Ramos (cell line): ENCODE results near the gene LHX2.

Source experiments
- in situ Hi-C: fragments of 300-500 bp; cut with MboI; formaldehyde crosslinking; loops from one replicate; pipeline ENCODE4 v1.14.3; 2022; ENCODE audit warnings: low sequenced_read_pairs; ENCODE audit not compliant: unreplicated experiment

LHX2 gene

GRCh38 chr9:123998970-123999621 lies 12.5 kb upstream of the LHX2 start:
- in situ Hi-C loops, result no loop called here

GRCh38 chr9:123999661-124000060 lies 11.9 kb upstream of the LHX2 start:
- in situ Hi-C loops, result no loop called here

DNA sequence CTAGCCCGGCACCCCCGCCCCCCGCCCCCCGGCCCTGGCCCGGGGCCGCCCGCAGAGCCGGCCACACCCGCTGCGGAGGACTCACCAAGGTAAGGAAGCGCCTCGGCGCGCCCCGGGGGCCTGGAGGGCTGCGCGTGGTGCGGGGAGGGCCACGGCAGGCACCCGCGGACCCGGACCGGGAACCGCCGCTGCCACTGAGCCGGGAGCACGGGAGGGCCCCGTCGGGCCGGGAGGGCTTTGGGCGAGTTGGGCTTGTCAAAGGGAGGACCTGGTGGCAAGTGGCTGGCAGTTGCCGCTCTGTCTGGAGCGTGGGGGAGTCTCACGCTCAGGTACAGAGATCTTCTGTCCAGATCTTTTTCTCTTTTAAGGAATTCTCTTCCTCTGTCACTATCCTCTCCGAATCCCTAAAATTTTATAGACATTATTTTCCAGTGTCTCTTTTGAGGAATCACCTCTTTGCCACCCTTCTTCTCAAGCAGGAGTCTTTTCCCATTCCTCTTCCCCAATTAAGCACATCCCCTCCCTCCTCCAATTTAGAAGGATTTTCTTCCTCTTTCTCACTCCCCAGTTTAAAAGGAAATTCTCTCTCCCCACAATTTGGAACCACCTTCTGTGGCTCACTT lies 11.3 kb upstream of the LHX2 start:
- in situ Hi-C loops, result no loop called here

GRCh38 chr9:124000784-124001457 lies 10.6 kb upstream of the LHX2 start:
- in situ Hi-C loops, result no loop called here

GRCh38 chr9:124001458-124001799 lies 10.1 kb upstream of the LHX2 start:
- in situ Hi-C loops, result no loop called here

- in situ Hi-C loops, result no loop called here
These were observed 9.6 kb upstream of the LHX2 start for GRCh38 chr9:124001866-124002525.

- in situ Hi-C loops, result no loop called here
These were observed 7.8 kb upstream of the LHX2 start for GRCh38 chr9:124003636-124004349.

DNA sequence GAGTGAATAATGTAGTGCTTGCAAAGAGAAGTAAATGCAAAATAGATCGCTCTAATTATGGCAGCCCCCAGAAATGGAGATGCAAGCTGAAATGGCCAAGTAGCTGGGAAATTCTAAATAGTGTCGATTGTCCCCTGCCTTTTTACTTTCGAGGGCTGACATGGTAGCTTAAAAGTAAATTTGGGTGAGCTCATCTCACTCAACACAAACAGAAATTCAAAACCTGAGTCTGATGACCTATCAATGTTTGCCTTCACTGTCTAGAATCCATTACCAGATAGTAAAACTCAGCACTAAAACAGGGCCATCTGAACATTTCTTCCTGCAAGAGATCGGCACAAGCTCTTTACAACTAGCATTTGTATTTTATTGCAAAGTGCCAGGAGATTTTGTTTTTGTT lies 7.0 kb upstream of the LHX2 start:
- in situ Hi-C loops, result no loop called here

DNA sequence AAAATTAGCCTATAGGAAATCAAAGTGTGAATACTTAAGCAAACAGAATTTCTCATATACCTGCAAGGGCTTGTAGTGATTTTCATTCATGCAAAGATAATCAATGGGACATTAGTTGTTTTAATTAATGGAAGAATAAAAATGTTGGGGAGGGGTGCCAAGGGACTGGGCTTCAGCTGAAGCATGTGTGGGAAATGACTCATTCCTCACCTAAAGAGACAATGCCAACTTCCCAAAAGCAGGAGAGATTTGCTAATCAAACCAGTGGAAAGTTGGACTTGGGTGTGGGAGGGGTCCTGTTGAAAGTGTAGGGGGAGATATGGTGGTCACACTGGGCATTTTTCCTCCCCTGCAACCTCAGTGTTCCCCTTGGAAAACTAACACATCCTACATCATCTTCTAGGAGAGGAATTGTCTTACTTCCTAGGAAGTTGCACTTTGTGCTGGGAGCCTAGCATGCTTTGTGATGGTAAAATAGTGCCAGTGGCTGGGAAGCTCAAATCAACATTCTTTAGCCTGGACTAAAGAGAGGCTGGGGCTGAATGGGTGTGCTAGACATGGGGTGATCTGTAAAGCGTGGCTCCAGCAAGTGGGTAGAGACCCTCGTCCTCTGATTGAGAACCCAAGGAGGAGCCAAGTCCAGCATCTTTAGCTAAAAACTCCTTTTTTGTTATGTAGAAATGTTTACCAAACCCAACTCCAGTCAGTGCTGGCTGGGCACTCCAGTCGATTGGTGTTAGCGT lies 6.4 kb upstream of the LHX2 start:
- in situ Hi-C loops, result no loop called here

DNA sequence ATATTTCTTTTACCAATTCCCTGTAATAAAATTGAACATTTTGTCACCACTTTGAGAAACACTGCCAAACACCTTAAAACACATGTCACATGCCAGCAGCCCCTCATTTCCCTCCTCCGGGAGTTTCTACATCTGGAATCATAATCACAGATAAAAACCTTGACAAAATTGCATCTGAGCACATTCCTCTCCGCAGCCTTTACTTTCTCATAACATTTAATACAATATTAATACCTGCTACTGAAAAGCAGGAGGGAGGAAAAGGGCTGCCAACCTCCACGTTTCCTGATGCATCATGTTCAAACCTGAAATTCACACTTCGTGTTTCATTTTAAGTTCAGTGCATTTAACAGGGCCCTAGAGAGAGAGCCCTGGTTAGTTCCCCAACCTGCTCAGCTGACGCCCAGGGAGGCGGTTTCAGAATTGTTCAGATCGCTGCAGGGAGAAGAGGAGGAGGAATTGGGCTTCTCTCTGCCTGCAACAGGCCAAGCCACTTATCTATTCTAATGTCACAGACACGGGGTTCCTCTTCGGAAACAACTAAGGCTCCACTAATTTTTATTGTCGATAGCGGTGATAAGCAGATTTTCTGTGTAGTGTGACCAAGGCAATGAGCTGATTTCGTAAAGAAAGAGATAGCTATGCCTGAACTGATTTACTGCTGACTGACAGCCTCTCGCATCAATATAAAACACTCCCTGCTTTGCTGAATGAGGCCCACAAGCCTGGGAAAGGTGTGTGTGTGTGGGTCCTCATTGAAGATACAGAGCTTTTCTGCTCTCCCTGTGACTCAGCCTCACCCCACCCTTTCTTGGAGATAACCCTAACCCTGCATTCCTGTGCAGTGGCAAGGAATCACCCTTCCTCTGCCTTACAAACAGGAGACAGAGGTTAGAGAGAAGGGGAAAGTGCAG lies 4.9 kb upstream of the LHX2 start:
- in situ Hi-C loops, result no loop called here

- in situ Hi-C loops, result no loop called here
These were observed 3.8 kb upstream of the LHX2 start for GRCh38 chr9:124007565-124008302.

DNA sequence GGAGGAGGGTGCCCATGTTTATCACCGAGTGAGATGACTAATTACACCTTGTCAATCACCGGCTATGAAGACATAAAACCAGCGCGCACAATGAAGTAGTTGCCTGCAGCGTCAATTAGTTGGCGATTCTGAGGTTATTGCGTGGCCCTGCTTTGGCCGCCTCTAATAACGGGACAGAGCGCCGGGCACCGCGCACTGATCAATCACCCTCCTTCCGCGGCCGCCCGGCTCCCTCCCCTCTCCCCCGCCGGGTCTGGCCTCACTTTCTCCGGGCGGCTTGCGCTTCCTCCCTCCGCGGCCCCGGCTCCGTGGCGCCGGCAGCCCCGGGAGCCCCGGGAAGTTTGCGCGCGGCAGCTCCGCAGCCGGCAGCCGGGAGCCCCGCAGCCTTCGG lies 3.3 kb upstream of the LHX2 start:
- in situ Hi-C loops, result no loop called here

DNA sequence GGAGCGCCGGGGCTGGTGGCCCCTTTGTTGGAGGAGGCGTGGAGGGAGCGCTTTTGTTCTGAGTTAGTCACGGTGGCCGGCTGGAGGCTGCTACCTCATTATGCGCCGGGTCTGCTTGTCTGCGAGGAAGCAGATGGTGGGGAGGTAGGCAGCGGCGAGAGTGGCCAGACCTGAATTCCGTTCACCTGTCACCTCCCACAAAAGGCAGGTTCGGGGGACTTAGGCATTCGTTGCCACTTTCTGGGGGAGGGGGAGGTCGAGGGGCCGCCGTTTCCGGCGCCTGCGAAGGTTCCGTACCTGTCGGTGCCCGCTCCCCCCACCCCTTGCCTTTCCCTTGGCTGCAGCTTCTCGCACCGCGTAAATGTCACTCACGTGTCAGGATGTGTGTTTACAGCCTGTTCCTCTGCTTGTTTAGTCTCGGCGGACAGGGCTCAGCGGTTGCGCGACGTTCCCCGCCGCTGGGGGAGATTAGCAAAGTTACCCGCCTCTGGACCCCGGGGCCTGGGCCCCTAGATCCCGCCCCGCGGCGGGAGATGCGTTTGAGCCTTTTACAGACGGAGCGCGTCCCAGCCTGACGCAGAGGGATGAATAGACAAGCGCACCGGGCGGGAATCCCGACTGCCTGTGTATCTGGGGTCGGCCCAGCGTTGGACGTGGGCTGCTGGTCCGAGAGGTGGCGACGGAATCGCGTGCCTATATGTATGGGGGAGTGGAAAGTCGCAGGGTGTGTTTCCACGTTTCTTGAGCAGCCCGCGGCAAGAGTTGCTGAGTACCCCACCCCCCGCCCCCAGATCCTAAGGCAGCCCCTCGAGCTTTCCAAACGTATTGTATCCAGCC lies 2.7 kb upstream of the LHX2 start:
- in situ Hi-C loops, result no loop called here

- in situ Hi-C loops, result no loop called here
These were observed 1.9 kb upstream of the LHX2 start for GRCh38 chr9:124009531-124010217.

GRCh38 chr9:124010303-124010664 lies 1.3 kb upstream of the LHX2 start:
- in situ Hi-C loops, result no loop called here

DNA sequence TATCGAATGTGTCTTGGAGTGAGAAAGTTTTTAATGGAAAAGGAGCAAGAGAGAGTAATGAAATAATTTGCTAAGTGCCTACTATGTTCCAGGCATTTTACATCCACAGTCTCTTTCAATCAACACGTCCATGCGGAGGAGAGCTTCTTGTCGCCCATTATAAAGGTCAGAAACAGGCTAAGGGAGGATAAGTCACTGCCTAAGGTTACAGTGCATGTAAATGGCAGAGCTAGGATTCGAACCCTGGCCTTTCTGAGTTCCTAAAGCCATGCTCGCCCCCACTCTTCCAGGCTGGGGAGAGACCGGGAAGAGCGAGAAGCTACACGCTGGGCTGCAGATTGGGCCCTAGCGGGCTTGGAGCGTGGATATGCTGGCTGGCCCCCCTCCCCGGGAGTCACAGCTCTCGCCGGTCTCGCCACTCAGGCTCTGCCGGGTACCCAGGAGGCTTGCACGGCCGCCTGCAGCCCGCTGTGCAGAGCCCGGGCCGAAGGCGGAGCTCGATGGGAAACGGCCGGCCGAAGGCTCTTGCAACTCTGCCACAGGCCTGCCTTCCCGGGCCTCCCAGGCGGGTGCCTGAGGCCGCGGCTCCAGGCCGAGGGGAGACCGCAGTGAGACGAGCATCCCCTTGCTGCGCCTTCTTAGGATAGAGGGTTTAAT lies 775 bp upstream of the LHX2 start:
- in situ Hi-C loops, result no loop called here
